Keratinocyte (primary cell): ENCODE measurements around the gene POU4F3. TPM values are rescaled to one million over a fixed set of nuclear protein-coding genes. Genes with fewer than 3 reads are reported as not detected.

Experiments used
- DNase-seq: peaks from one replicate; pipeline ENCODE4 v3.0.0-alpha.2; 2011; ENCODE audit warnings: low read depth, missing footprints, low spot score
- FAIRE-seq: peaks from 2 replicates; lab custom pipeline; 2011; peaks lifted over from hg19 to GRCh38; lab: Jason Lieb, UNC
- H2AFZ ChIP-seq: 2 replicates; pipeline ENCODE4 v1.6.0; 2012; ENCODE audit warnings: low read length, control low read depth, inconsistent platforms; ENCODE audit not compliant: control insufficient read depth
- H3K27ac ChIP-seq: 2 replicates; pipeline ENCODE4 v1.5.1; 2011; ENCODE audit warnings: low read length; ENCODE audit not compliant: control insufficient read depth, insufficient read depth
- H3K27me3 ChIP-seq: 3 replicates; pipeline ENCODE4 v1.6.0; 2011; ENCODE audit warnings: low read length; ENCODE audit not compliant: control insufficient read depth, insufficient read depth; ENCODE audit errors: extremely low read depth
- H3K36me3 ChIP-seq, 2 experiments: 2 replicates in 1 of 2; 3 replicates in 1 of 2; pipeline ENCODE4 v1.5.1; 2011; ENCODE audit warnings: low read length in 2 of 2, mild to moderate bottlenecking in 1 of 2; ENCODE audit not compliant: control insufficient read depth in 2 of 2, insufficient read depth in 2 of 2; ENCODE audit errors: extremely low read depth in 1 of 2
- H3K4me1 ChIP-seq: 3 replicates; pipeline ENCODE4 v1.5.1; 2011; ENCODE audit warnings: low read length; ENCODE audit not compliant: control insufficient read depth, insufficient read depth; ENCODE audit errors: extremely low read depth
- H3K4me2 ChIP-seq: 3 replicates; pipeline ENCODE4 v1.6.0; 2011; ENCODE audit warnings: low read depth, low read length; ENCODE audit not compliant: control insufficient read depth, insufficient read depth; ENCODE audit errors: extremely low read depth
- H3K4me3 ChIP-seq, 3 experiments: fragments of 200-600 bp in 1 of 3; sonication (generic) in 1 of 3; 2 replicates in 2 of 3; 3 replicates in 1 of 3; pipeline ENCODE4 v1.5.1; 2011 to 2016; ENCODE audit warnings: low read length in 3 of 3, mild to moderate bottlenecking in 3 of 3, control low read depth in 2 of 3, inconsistent platforms in 1 of 3, low read depth in 1 of 3, mixed read lengths in 1 of 3, mixed run types in 1 of 3, moderate library complexity in 1 of 3; ENCODE audit not compliant: control insufficient read depth in 2 of 3, insufficient read depth in 2 of 3; ENCODE audit errors: extremely low read depth in 1 of 3
- H3K79me2 ChIP-seq: 2 replicates; pipeline ENCODE4 v1.6.0; 2012; ENCODE audit warnings: low read length; ENCODE audit not compliant: control insufficient read depth, insufficient read depth
- H3K9ac ChIP-seq: 3 replicates; pipeline ENCODE4 v1.6.0; 2011; ENCODE audit warnings: low read length; ENCODE audit not compliant: control insufficient read depth, insufficient read depth; ENCODE audit errors: extremely low read depth
- H3K9me1 ChIP-seq: 3 replicates; pipeline ENCODE4 v1.6.0; 2011; ENCODE audit warnings: low read length; ENCODE audit not compliant: control insufficient read depth, insufficient read depth; ENCODE audit errors: extremely low read depth
- H3K9me3 ChIP-seq: 2 replicates; pipeline ENCODE4 v1.5.1; 2012; ENCODE audit warnings: low read depth, low read length; ENCODE audit not compliant: control insufficient read depth
- H4K20me1 ChIP-seq: 3 replicates; pipeline ENCODE4 v1.6.0; 2011; ENCODE audit warnings: low read length; ENCODE audit not compliant: control insufficient read depth, insufficient read depth; ENCODE audit errors: extremely low read depth
- CTCF ChIP-seq, 3 experiments: IDR thresholded peaks in 1 of 3; conservative IDR thresholded peaks in 1 of 3; optimal IDR thresholded peaks in 1 of 3; 2 replicates in 2 of 3; 3 replicates in 1 of 3; pipeline versions ENCODE3 to v1.5.1; 2011; ENCODE audit warnings: low read length in 3 of 3, mild to moderate bottlenecking in 3 of 3, moderate library complexity in 2 of 3, control low read depth in 1 of 3, inconsistent platforms in 1 of 3; ENCODE audit not compliant: insufficient read depth in 2 of 3; ENCODE audit errors: extremely low read depth in 1 of 3
- EZH2 ChIP-seq: IDR thresholded peaks from one replicate; pipeline ENCODE4 v1.6.1; 2012; ENCODE audit warnings: inconsistent platforms, mild to moderate bottlenecking, low read length, moderate library complexity
- dilution Hi-C: fragments of 300-500 bp; cut with MboI; formaldehyde crosslinking; loops from one replicate; pipeline ENCODE4 v1.7.0; 2020; ENCODE audit warnings: low sequenced_read_pairs; ENCODE audit not compliant: extremely low pct_ligation_motif_present
- polyA plus RNA-seq, 5 experiments: library from polyadenylated mRNA; depleted of rRNA in 3 of 5; stranded (reverse) in 3 of 5; stranded (forward) in 1 of 5; unstranded in 1 of 5; fragments of >200 nt; gene quantifications; 1 replicate in 1 of 5; 2 replicates in 3 of 5; 3 replicates in 1 of 5; pipeline versions ENCODE4 v1.2.1 to v1.2.3, GENCODE V29; 2011 to 2012; ENCODE audit warnings: missing spikeins in 2 of 5, low read depth in 1 of 5, low replicate concordance in 1 of 5

The POU4F3 gene
- polyA plus RNA-seq, 1 donor (not counting 4 experiments of a cell fraction or from before 2014, with no cell fraction given), result 0.04 TPM

- no peaks in the 10 kb centered on the region for H3K79me2 ChIP-seq
- peaks cover 100% of the 10 kb centered on the region for H3K27me3 ChIP-seq
- no peak for DNase-seq
- H3K9me1 ChIP-seq, result no peaks in the 10 kb centered on the region
- no peak overlapping the region for H3K4me2 ChIP-seq
- H3K9ac ChIP-seq, result no peak overlapping the region
- no peak overlapping the region for H3K27ac ChIP-seq
- H3K9me3 ChIP-seq, result no peaks in the 10 kb centered on the region
- no peak overlapping the region for H3K4me3 ChIP-seq
- H2AFZ ChIP-seq, result no peak overlapping the region
- H4K20me1 ChIP-seq, result peaks cover 4% of the 10 kb centered on the region
- FAIRE-seq, result no peak
- TF ChIP-seq CTCF (optimal IDR thresholded peaks at IDR 0.05 in 1 of 3, IDR thresholded peaks at IDR 0.05 in 1 of 3, conservative IDR thresholded peaks at IDR 0.05 in 1 of 3; ENCODE audit: extremely low read depth in 1 of 3, insufficient read depth in 2 of 3, low read length in 3 of 3), result no peak
- no peak for TF ChIP-seq EZH2
- H3K36me3 ChIP-seq, result no peaks in the 10 kb centered on the region
- H3K4me1 ChIP-seq, result no peaks in the 10 kb centered on the region
- dilution Hi-C loops, result no loop called here
Observed at GRCh38 chr5:146341854-146342253, 3.2 kb downstream of the POU4F3 start.

DNA sequence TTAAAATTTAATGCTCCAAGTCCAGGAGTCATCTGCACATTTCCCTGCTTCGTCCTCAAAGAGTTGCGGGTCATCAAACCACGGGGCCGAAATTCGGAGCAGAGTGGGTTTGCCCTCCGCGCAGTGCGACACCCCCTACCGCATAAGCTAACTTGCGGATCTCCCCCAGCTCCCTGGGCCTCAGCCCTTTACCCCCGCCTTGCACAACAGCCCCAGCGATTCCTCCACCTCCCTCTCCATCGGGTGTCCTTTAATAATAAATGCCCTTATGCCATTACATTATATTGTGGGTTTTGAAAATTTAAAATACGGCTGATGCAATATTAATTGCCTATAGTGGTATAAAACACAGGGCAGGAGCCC lies 3.9 kb downstream of the POU4F3 start:
- no peaks in the 10 kb centered on the region for H3K9me1 ChIP-seq
- peaks cover 94% of the 10 kb centered on the region for H3K27me3 ChIP-seq
- no peaks in the 10 kb centered on the region for H3K36me3 ChIP-seq
- no peaks in the 10 kb centered on the region for H3K79me2 ChIP-seq
- H3K4me2 ChIP-seq, result no peak overlapping the region
- TF ChIP-seq CTCF (optimal IDR thresholded peaks at IDR 0.05 in 1 of 3, IDR thresholded peaks at IDR 0.05 in 1 of 3, conservative IDR thresholded peaks at IDR 0.05 in 1 of 3; ENCODE audit: extremely low read depth in 1 of 3, insufficient read depth in 2 of 3, low read length in 3 of 3) (no peak), EZH2 (no peak)
- FAIRE-seq, result no peak
- H4K20me1 ChIP-seq, result peaks cover 4% of the 10 kb centered on the region
- H3K4me3 ChIP-seq, result no peak overlapping the region
- H3K27ac ChIP-seq, result no peak overlapping the region
- no peaks in the 10 kb centered on the region for H3K9me3 ChIP-seq
- H3K4me1 ChIP-seq, result no peaks in the 10 kb centered on the region
- dilution Hi-C loops, result no loop called here
- no peak overlapping the region for H2AFZ ChIP-seq
- DNase-seq, result no peak
- no peak overlapping the region for H3K9ac ChIP-seq
